HEK293 (cell line): ENCODE results near the gene DCDC2B.

Source experiments
- ATF2 ChIP-seq: fragments of 450-650 bp; formaldehyde crosslinking; IDR thresholded peaks from 2 replicates; pipeline ENCODE4 v1.5.1; 2016; ENCODE audit warnings: missing biosample characterization, missing genetic modification characterization, low read depth
- BCL6B ChIP-seq: fragments of 450-650 bp; formaldehyde crosslinking; IDR thresholded peaks from 2 replicates; pipeline ENCODE4 v1.5.1; 2017; ENCODE audit warnings: missing biosample characterization, missing genetic modification characterization
- CTCF ChIP-seq: fragments of 450-650 bp; formaldehyde crosslinking; IDR thresholded peaks from 2 replicates; pipeline ENCODE4 v1.5.1; 2016; ENCODE audit warnings: missing biosample characterization, missing genetic modification characterization
- INSM2 ChIP-seq: fragments of 450-650 bp; formaldehyde crosslinking; IDR thresholded peaks from 2 replicates; pipeline ENCODE4 v1.5.1; 2016; ENCODE audit warnings: missing biosample characterization, missing genetic modification characterization
- ZBTB8A ChIP-seq: fragments of 450-650 bp; formaldehyde crosslinking; IDR thresholded peaks from 2 replicates; pipeline ENCODE4 v1.5.1; 2016; ENCODE audit warnings: missing biosample characterization, missing genetic modification characterization
- ZIC2 ChIP-seq: fragments of 450-650 bp; formaldehyde crosslinking; IDR thresholded peaks from 2 replicates; pipeline ENCODE4 v1.5.1; 2016; ENCODE audit warnings: missing biosample characterization, missing genetic modification characterization
- ZNF274 ChIP-seq, 2 experiments: fragments of 200-500 bp in 1 of 2; fragments of 450-650 bp in 1 of 2; sonication (Bioruptor generic) in 1 of 2; formaldehyde crosslinking in 1 of 2; IDR thresholded peaks; 2 replicates each; pipeline versions ENCODE4 v1.5.1 to v1.6.1; 2014 to 2016; ENCODE audit warnings: borderline replicate concordance in 1 of 2, inconsistent platforms in 1 of 2, low read length in 1 of 2, missing biosample characterization in 1 of 2, missing genetic modification characterization in 1 of 2
- ZNF324 ChIP-seq: fragments of 450-650 bp; formaldehyde crosslinking; IDR thresholded peaks from 2 replicates; pipeline ENCODE4 v1.5.1; 2016; ENCODE audit warnings: missing biosample characterization, missing genetic modification characterization
- ZNF639 ChIP-seq: fragments of 450-650 bp; formaldehyde crosslinking; IDR thresholded peaks from 2 replicates; pipeline ENCODE4 v1.5.1; 2016; ENCODE audit warnings: missing biosample characterization, missing genetic modification characterization
- ZNF660 ChIP-seq: fragments of 450-650 bp; IDR thresholded peaks from 2 replicates; pipeline ENCODE4 v1.5.1; 2018; ENCODE audit warnings: missing biosample characterization, mild to moderate bottlenecking, missing genetic modification characterization
- ZNF692 ChIP-seq: fragments of 450-650 bp; formaldehyde crosslinking; IDR thresholded peaks from 2 replicates; pipeline ENCODE4 v1.5.1; 2016; ENCODE audit warnings: missing biosample characterization, missing genetic modification characterization
- ZNF768 ChIP-seq: fragments of 450-650 bp; formaldehyde crosslinking; IDR thresholded peaks from 2 replicates; pipeline ENCODE4 v1.5.1; 2018; ENCODE audit warnings: missing biosample characterization, mild to moderate bottlenecking, missing genetic modification characterization
- ZNF777 ChIP-seq: fragments of 450-650 bp; formaldehyde crosslinking; IDR thresholded peaks from 2 replicates; pipeline ENCODE4 v1.5.1; 2017; ENCODE audit warnings: missing biosample characterization, missing genetic modification characterization, borderline replicate concordance
- TF ChIP-seq, protein P1 (sequence below): fragments of 450-650 bp; formaldehyde crosslinking; IDR thresholded peaks from 2 replicates; pipeline ENCODE4 v1.5.1; 2016; ENCODE audit warnings: missing biosample characterization, missing genetic modification characterization

DNA sequence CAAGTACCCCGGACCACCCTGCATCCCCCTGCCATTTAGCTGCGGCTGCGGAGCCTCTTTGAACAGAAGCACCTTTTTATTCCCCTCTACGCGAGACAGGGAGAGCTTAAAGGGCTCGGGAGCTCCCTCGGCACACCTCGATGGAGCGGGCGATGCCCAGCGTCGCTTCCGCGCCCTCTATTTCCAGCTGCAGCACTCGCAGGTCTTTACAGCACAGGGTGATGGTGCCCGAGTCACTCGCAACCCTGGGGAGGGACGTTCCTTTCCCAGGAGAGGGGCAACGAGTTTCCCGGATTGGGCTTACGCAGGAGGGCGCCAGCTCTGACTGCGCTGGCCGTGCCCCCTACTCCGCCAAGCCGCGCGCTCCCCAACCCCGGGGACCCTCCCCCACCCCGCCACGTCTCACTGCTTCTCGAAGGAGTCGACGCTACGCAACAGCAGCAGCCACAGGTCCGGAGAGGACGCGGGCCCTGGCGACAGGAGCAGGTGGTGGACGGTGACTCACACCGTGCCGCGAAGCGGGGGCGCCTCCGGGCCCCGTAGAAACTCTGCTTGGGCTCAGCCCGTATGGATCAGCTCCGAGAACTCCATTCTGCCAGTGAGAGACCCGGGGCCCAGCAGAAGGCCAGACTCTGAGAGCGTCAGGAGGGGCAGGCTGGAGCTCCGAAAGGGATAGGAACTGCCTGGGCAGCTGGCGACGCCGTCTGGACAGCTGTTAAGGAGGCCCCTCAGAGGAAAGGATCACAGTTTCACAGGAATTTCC, 32.3 kb downstream of the DCDC2B start:
- TF ChIP-seq ZNF768 (tag by site-specific recombination) (no peak), ATF2 (tag by site-specific recombination) (no peak), CTCF (no peak), BCL6B (tag by site-specific recombination) (no peak), ZNF777 (tag by site-specific recombination) (no peak), ZIC2 (no peak), ZNF274 (IDR thresholded peaks at IDR 0.05; ENCODE audit: low read length) (no peak), ZNF274 (tag by site-specific recombination; IDR thresholded peaks at IDR 0.05; ENCODE audit: borderline replicate concordance) (no peak), ZNF639 (tag by site-specific recombination) (no peak), ZNF660 (tag by site-specific recombination) (no peak), ZBTB8A (tag by site-specific recombination) (no peak), INSM2 (tag by site-specific recombination) (no peak), ZNF324 (no peak), ZNF692 (tag by site-specific recombination) (no peak)
- TF ChIP-seq, protein P1, sequence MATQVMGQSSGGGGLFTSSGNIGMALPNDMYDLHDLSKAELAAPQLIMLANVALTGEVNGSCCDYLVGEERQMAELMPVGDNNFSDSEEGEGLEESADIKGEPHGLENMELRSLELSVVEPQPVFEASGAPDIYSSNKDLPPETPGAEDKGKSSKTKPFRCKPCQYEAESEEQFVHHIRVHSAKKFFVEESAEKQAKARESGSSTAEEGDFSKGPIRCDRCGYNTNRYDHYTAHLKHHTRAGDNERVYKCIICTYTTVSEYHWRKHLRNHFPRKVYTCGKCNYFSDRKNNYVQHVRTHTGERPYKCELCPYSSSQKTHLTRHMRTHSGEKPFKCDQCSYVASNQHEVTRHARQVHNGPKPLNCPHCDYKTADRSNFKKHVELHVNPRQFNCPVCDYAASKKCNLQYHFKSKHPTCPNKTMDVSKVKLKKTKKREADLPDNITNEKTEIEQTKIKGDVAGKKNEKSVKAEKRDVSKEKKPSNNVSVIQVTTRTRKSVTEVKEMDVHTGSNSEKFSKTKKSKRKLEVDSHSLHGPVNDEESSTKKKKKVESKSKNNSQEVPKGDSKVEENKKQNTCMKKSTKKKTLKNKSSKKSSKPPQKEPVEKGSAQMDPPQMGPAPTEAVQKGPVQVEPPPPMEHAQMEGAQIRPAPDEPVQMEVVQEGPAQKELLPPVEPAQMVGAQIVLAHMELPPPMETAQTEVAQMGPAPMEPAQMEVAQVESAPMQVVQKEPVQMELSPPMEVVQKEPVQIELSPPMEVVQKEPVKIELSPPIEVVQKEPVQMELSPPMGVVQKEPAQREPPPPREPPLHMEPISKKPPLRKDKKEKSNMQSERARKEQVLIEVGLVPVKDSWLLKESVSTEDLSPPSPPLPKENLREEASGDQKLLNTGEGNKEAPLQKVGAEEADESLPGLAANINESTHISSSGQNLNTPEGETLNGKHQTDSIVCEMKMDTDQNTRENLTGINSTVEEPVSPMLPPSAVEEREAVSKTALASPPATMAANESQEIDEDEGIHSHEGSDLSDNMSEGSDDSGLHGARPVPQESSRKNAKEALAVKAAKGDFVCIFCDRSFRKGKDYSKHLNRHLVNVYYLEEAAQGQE (tag by site-specific recombination), result no peak
